Measurements from ENCODE around the gene FXYD7.

DNA sequence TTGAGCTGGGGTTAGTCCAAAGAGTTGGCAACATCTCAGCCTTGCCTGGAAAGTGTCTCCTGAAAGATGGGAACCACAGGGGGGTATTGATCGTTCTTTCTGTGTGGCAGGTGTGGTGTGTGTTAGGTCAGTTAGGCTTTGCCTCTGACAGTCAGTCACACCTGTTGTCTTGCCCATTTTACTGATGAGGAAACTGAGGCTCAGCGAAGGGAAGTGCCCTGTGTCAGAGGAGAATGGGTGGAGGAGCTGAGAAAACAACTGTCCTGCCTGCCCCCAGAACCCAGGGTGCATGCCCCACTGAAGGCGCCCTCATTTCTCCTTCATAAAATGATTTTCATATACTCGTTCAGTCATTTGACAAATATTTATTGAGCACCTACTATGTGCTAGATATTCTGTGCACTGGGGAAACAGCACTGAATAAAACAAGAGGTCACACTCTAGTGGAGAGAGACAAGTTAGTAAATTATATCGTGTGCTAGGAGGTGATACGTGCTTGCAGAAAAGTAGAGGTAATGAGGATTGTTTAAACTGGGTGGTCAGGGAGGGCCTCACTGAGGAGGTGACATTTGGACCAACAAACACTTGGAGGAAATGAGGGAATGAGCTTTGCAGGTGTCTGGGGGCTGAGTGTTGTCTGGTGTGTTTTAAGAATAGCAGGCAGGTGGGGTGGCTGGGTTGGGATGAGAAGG lies 13.1 kb downstream of the FXYD7 start:
- TF ChIP-seq, protein P1, sequence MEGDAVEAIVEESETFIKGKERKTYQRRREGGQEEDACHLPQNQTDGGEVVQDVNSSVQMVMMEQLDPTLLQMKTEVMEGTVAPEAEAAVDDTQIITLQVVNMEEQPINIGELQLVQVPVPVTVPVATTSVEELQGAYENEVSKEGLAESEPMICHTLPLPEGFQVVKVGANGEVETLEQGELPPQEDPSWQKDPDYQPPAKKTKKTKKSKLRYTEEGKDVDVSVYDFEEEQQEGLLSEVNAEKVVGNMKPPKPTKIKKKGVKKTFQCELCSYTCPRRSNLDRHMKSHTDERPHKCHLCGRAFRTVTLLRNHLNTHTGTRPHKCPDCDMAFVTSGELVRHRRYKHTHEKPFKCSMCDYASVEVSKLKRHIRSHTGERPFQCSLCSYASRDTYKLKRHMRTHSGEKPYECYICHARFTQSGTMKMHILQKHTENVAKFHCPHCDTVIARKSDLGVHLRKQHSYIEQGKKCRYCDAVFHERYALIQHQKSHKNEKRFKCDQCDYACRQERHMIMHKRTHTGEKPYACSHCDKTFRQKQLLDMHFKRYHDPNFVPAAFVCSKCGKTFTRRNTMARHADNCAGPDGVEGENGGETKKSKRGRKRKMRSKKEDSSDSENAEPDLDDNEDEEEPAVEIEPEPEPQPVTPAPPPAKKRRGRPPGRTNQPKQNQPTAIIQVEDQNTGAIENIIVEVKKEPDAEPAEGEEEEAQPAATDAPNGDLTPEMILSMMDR (IDR thresholded peaks at IDR 0.05), result no peak
- no peak for TF ChIP-seq ZFX (IDR thresholded peaks at IDR 0.05; ENCODE audit: borderline replicate concordance)

Data from 22Rv1 (cell line).